HTR-8/SVneo (cell line): ENCODE results near the gene CAPN11.
A peak's percentile ranks its signal among the peaks of the same experiment; 100 is the strongest.

Source experiments
- DNase-seq: peaks from one replicate; pipeline ENCODE4 v3.0.0; 2011; ENCODE audit warnings: low spot score, mixed read lengths; ENCODE audit not compliant: insufficient read length
- FAIRE-seq: peaks from 2 replicates; lab custom pipeline; 2011; peaks lifted over from hg19 to GRCh38; lab: Jason Lieb, UNC

The CAPN11 gene

DNA sequence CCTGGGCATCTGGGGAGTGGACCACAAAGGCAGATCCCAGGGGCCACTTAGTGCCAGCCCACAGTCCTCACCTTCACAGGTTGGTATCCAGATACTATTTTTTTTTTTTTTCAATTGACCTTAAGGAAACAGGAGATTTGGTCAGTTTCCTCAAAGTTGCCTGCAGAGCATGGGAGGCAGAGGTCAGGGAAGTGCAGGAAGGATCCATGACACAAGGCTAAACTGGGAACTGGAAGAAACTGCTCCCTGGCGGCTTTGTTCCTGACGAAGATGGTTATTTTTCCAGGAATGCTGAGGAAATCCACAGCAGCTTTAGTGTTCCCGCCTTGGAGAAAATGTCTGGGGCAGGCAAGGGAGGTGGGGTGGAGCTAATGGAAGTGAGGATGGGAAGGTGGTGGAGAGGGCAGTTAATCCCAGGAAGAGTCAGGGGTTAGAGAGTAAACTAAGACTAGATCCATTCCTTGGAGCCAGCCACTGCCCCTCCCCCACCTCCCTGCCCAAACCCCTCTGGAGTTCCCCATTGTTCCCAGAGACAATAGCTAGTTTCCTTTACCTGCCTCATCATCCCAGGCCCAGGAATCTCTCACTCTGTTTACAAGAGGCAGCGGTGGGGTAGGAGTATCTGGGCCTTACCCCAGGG lies 43.8 kb downstream of the CAPN11 start:
- no peak for DNase-seq
- FAIRE-seq, result no peak

GRCh38 chr6:44202972-44203750 lies 44.5 kb downstream of the CAPN11 start:
- no peak for DNase-seq
- no peak for FAIRE-seq

DNA sequence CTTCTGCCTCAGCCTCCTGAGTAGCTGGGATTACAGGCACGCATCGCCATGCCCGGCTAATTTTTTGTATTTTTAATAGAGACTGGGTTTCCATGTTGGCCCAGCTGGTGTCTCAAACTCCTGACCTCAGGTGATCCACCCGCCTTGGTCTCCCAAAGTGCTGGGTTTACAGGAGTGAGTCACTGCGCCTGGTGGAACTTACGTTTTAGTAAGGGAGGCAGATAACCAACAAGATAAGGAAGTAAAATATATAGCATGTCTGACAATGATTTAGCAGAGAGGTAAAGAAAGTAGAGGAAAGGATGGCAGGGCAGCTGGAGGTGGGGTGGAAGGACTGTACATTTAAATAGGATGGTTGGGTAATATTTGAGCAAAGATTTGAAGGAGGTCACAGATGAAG lies 45.3 kb downstream of the CAPN11 start:
- DNase-seq, result no peak
- no peak for FAIRE-seq

- DNase-seq (no peak), FAIRE-seq (no peak)
Measured at GRCh38 chr6:44207966-44208365, 49.3 kb downstream of the CAPN11 start.

DNA sequence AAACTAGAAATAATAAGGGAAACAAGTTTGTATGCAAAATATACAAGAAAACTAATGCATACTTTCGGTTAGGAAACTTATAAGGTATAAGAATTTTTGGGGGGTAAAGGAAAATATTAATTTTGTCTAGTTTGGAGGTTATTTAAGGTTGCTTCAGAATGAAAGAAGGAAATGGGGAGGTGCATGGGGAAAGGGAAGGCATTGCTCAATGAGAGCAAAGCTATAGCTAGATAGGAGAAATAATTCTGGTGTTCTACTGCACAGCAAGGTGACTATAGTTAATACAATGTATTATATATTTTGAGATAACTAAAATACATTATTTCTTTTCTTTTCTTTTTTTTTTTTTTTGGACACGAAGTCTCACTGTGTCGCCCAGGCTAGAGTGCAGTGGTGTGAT lies 52.7 kb downstream of the CAPN11 start:
- FAIRE-seq, result no peak
- no peak for DNase-seq

DNA sequence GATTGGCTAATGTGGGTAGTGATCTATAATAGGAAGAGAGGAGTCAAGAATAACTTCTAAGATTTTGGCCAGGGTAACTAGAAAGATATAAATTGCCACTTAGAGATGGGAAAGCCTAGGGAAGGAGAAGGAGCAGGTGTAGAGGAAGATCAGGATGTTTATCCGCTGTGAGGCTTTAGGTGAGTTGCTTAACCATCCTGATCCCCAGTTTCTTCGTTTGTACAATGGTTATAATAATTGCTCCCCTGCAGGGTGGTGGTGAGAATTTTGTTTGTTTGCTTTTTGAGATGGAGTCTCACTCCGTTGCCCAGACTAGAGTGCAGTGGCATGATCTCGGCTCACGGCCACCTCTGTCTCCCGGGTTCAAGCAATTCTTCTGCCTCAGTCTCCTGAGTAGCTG lies 55.7 kb downstream of the CAPN11 start:
- FAIRE-seq (no peak), DNase-seq (no peak)

DNA sequence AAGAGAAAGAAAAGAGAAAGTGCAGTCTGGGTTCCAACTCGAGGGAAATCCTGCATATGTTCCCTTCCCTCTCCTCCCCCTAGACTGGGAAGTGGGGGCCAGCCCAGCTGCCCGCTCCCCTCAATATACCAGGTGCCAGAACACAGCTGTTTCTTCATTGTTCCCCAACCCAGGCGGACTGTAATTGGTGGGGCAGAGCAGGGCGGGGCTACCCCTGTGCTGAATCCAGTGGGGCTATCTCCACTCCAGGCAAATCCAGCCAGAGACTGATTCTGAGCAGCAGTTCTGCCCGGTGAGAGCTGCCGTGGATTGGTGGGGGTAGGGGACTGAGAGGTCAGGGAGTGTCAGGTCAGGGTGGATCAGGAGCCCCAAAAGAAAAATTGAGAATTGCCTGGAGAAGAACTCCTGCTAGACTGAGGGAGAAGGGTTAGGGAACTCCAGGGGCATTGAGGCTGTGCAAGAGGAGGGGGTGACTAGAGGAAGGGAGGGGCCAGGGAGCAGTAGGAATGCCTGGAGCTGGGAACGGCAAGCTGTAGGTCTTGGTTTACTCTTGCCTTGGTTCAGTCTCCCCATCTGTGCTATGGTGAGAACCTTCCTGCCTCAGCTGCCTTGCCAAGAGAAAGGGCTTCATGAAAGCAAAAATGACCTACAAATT lies 58.2 kb downstream of the CAPN11 start, which contains the start of gene MYMX:
TSS of gene MYMX (plus strand) at position 250 of the 655 bp plus-strand sequence. CDS start 546 bp downstream, outside the sequence.
- FAIRE-seq (no peak), DNase-seq (no peak)

DNA sequence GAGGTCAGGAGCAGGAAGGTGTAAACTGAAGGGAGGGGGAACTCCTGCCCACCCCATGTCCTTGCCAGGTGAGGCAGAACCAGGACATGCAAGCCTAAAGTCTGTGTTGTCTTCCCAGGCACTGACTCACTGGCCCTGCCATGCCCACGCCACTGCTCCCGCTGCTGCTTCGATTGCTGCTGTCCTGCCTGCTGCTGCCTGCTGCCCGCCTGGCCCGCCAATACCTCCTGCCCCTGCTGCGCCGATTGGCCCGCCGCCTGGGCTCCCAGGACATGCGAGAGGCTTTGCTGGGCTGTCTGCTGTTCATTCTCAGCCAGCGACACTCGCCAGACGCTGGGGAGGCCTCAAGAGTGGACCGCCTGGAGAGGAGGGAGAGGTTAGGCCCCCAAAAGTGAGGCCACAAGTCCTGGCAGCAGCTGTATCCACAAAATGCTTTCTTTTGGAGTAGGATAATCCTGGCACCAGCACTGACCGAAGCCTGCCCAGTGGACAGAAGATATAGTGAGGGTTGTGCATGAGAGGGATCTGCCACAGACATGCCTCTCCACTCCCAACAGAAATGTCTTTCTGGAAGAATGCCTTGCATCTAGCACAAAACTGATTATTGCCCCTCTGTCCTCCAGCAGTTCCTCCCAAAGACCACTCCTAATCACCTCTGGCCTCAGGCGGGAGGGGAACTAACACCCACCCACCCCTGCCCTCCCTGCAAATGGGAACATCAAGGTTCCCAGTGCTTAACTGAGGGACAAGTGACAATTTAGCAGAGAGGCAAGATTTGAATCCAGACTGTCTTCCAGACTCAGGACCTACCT lies 58.9 kb downstream of the CAPN11 start:
- no peak for DNase-seq
- no peak for FAIRE-seq

GRCh38 chr6:44219053-44219814 lies 60.6 kb downstream of the CAPN11 start:
- DNase-seq, result peak; percentile 51
- FAIRE-seq, result no peak

GRCh38 chr6:44219815-44220784 lies 61.5 kb downstream of the CAPN11 start:
- FAIRE-seq, result no peak
- DNase-seq, result no peak

GRCh38 chr6:44220913-44221290 lies 62.3 kb downstream of the CAPN11 start:
- FAIRE-seq, result no peak
- no peak for DNase-seq

GRCh38 chr6:44221291-44221960 lies 62.8 kb downstream of the CAPN11 start:
- FAIRE-seq, result no peak
- peak; percentile 87 for DNase-seq

DNA sequence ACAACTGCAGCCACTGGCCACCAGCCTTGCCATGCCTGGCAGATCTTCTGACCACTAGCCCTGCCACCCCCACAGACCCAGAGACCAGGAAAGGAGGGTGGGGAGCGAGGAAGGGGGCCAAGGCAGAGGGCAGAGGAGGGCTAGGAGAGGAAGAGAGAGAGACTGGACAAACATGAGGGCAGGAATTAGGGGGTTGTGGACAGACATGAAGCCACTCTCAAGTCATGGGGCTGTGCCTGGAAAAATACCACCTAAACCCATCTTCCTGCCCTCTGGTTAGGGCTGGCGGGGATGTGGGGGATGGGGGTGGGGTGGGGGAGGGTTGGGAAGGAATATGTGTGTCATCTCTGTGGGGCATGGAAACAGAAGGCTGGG lies 63.3 kb downstream of the CAPN11 start:
- DNase-seq (no peak), FAIRE-seq (no peak)

GRCh38 chr6:44222486-44223318 lies 64.1 kb downstream of the CAPN11 start:
- FAIRE-seq (no peak), DNase-seq (no peak)

DNA sequence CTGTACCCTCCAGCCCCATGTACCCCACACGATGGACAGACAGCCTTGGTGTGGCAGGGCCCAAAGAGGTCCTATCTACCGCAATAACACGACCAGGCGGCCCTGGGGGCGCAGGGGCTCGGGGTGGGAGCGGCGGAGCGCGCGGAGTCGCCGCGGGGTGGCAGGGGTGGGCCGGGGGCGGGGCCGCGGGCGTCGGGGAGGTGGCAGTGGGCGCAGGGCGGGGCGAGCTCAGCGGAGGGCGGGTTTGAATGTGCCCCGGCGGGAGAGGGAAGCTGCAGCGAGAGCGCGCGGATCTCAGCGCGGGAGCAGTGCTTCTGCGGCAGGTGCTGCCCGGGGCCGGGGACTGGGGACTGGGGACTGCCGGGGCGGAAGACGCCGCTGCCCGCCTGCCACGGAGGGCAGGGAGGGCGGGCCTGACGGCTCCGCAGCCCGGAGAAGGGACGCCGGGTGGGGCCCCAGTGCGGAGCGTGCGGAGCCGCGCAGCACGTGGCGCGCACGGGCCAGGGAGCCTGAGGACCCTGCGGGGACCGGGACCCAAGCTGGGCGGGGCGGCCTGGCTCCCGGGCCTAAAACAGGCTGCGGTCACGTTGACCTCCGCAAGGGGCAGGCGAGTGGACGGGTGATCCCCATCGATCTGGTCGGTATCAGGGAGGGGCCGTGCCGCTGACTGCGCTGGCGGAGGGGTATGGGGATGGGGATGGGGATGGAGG lies 64.9 kb downstream of the CAPN11 start, which contains the start of gene SLC29A1:
TSS of gene SLC29A1 (plus strand) at position 277 of the 710 bp plus-strand sequence. CDS start 3,719 bp downstream, outside the sequence.
- DNase-seq (peak; percentile 87), FAIRE-seq (no peak)
